ENCODE results near the gene ABCA8. TPM values are rescaled to one million over a fixed set of nuclear protein-coding genes. Genes with fewer than 3 reads are reported as not detected.

The ABCA8 gene
- total RNA-seq, 2 experiments from 2014 or later, result not detected

- ChIA-PET CTCF (no interaction called here), POLR2A (no interaction called here)
These were observed 76.8 kb downstream of the ABCA8 start for GRCh38 chr17:68878226-68878885.

- CTCF ChIA-PET, result no interaction called here
These were observed 83.7 kb downstream of the ABCA8 start for GRCh38 chr17:68871447-68871846.

GRCh38 chr17:68870976-68871375 lies 84.2 kb downstream of the ABCA8 start:
- CTCF ChIA-PET, result no interaction called here
- POLR2A ChIA-PET, result no interaction called here

More at GRCh38 chr17:68871447-68871846, 83.7 kb downstream of the ABCA8 start:
- POLR2A ChIA-PET, result no interaction called here

- POLR2A ChIA-PET, result no interaction called here
These were observed 84.9 kb downstream of the ABCA8 start for GRCh38 chr17:68870161-68870826.

GRCh38 chr17:68868708-68869107 lies 86.5 kb downstream of the ABCA8 start:
- ChIA-PET CTCF (no interaction called here), POLR2A (no interaction called here)

More at GRCh38 chr17:68870161-68870826, 84.9 kb downstream of the ABCA8 start:
- CTCF ChIA-PET, result no interaction called here

- ChIA-PET CTCF (no interaction called here), POLR2A (no interaction called here)
These were observed 87.3 kb downstream of the ABCA8 start for GRCh38 chr17:68867759-68868516.

- ChIA-PET CTCF (no interaction called here), POLR2A (no interaction called here)
These were observed 89.6 kb downstream of the ABCA8 start for GRCh38 chr17:68865584-68865983.

- POLR2A ChIA-PET, result no interaction called here
- CTCF ChIA-PET, result no interaction called here
These were observed 92.0 kb downstream of the ABCA8 start for GRCh38 chr17:68863091-68863652.

GRCh38 chr17:68861602-68862001 lies 93.6 kb downstream of the ABCA8 start:
- ChIA-PET CTCF (no interaction called here), POLR2A (no interaction called here)

- POLR2A ChIA-PET, result no interaction called here
- CTCF ChIA-PET, result no interaction called here
These were observed 94.3 kb downstream of the ABCA8 start for GRCh38 chr17:68860941-68861340.

GRCh38 chr17:68854452-68854851 lies 100.7 kb downstream of the ABCA8 start:
- ChIA-PET POLR2A (no interaction called here), CTCF (no interaction called here)

GRCh38 chr17:68853439-68853838 lies 101.8 kb downstream of the ABCA8 start:
- ChIA-PET POLR2A (no interaction called here), CTCF (no interaction called here)

GRCh38 chr17:68853036-68853435 lies 102.2 kb downstream of the ABCA8 start:
- POLR2A ChIA-PET, result no interaction called here

GRCh38 chr17:68851890-68852289 lies 103.3 kb downstream of the ABCA8 start:
- ChIA-PET CTCF (no interaction called here), POLR2A (no interaction called here)

More at GRCh38 chr17:68853036-68853435, 102.2 kb downstream of the ABCA8 start:
- CTCF ChIA-PET, result no interaction called here

- CTCF ChIA-PET, result no interaction called here
- POLR2A ChIA-PET, result no interaction called here
These were observed 104.3 kb downstream of the ABCA8 start for GRCh38 chr17:68850749-68851510.

GRCh38 chr17:68849673-68850610 lies 105.2 kb downstream of the ABCA8 start:
- ChIA-PET POLR2A (no interaction called here), CTCF (no interaction called here)

- POLR2A ChIA-PET, result no interaction called here
- CTCF ChIA-PET, result no interaction called here
These were observed 107.5 kb downstream of the ABCA8 start for GRCh38 chr17:68847711-68848110.

GRCh38 chr17:68843522-68843921 lies 111.7 kb downstream of the ABCA8 start:
- CTCF ChIA-PET, result no interaction called here
- POLR2A ChIA-PET, result no interaction called here

- ChIA-PET CTCF (no interaction called here), POLR2A (no interaction called here)
These were observed 115.1 kb downstream of the ABCA8 start for GRCh38 chr17:68840073-68840472.
